Thyroid gland (tissue), 4 donors: Measurements from ENCODE around the gene THOC1. TPM values are rescaled to one million over a fixed set of nuclear protein-coding genes. Genes with fewer than 3 reads are reported as not detected.
A peak's percentile ranks its signal among the peaks of the same experiment; 100 is the strongest.

Experiments used
- DNase-seq, 2 donors: peaks; one replicate each; pipeline ENCODE4 v3.0.0-alpha.2; 2019
- H3K27ac ChIP-seq, 3 donors: fragments of 200-600 bp; sonication (generic); 1 replicate in 2 of 3; 2 replicates in 1 of 3; pipeline ENCODE4 v1.5.1; 2016 to 2019; ENCODE audit warnings: mild to moderate bottlenecking in 1 of 3, moderate library complexity in 1 of 3
- H3K27me3 ChIP-seq: fragments of 200-600 bp; sonication (generic); one replicate; pipeline ENCODE4 v1.5.1; 2019
- H3K36me3 ChIP-seq, 2 donors: fragments of 200-600 bp; sonication (generic); one replicate each; pipeline ENCODE4 v1.5.1; 2016 to 2019
- H3K4me1 ChIP-seq, 2 donors: fragments of 200-600 bp; sonication (generic); one replicate each; pipeline ENCODE4 v1.5.1; 2017 to 2019
- H3K4me3 ChIP-seq, 3 donors: fragments of 200-600 bp; sonication (generic); replicated peaks in 1 of 3; 1 replicate in 2 of 3; 2 replicates in 1 of 3; pipeline ENCODE4 v1.5.1; 2016; ENCODE audit warnings: mild to moderate bottlenecking in 1 of 3
- H3K9me3 ChIP-seq: fragments of 200-600 bp; sonication (generic); one replicate; pipeline ENCODE4 v1.5.1; 2017
- CTCF ChIP-seq, 6 experiments: fragments of 200-600 bp in 3 of 6; fragments of 450-650 bp in 3 of 6; sonication (generic) in 3 of 6; IDR thresholded peaks; one replicate each; pipeline ENCODE4 v1.5.1; 2016 to 2019; ENCODE audit warnings: antibody characterized with exemption in 6 of 6, mild to moderate bottlenecking in 2 of 6, inconsistent platforms in 1 of 6, moderate library complexity in 1 of 6
- POLR2A ChIP-seq, 2 donors: fragments of 450-650 bp; IDR thresholded peaks; one replicate each; pipeline ENCODE4 v1.6.1; 2017; ENCODE audit warnings: antibody characterized with exemption in 2 of 2, mild to moderate bottlenecking in 2 of 2, moderate library complexity in 1 of 2
- WGBS, 2 donors: methylation state at CpG; one replicate each; pipeline ENCODE4 v1.1.5; 2017; 5-methylcytosine and 5-hydroxymethylcytosine counted together
- intact Hi-C: fragments of 100-400 bp; cut with DNase I; formaldehyde crosslinking; loops from one replicate; pipeline ENCODE4 v1.15.1; 2023
- total RNA-seq, 4 donors: library from RNA; depleted of rRNA; stranded (reverse); fragments of >200 nt; gene quantifications; one replicate each; pipeline ENCODE4 v1.2.3, GENCODE V29; 2016

Gene THOC1
- total RNA-seq, 4 donors from 2014 or later = 56.9 to 111 (median 71.9) TPM

- intact Hi-C loops = no loop called here
- H3K4me1 ChIP-seq = no peaks in the 10 kb centered on the region
- H3K27me3 ChIP-seq = no peaks in the 10 kb centered on the region
- DNase-seq = no peak
- no peaks in the 10 kb centered on the region for H3K9me3 ChIP-seq
- H3K27ac ChIP-seq = no peak overlapping the region
- TF ChIP-seq CTCF (IDR thresholded peaks at IDR 0.05) (no peak), POLR2A (IDR thresholded peaks at IDR 0.05) (no peak)
- no peak overlapping the region for H3K4me3 ChIP-seq
- 95 to 96% methylated on average over 4 of the region's 4 CpGs for WGBS, 2 donors
- H3K36me3 ChIP-seq = peaks cover 13 to 19% of the 10 kb centered on the region in 2 donors
These were observed 42.1 kb downstream of the THOC1 start for GRCh38 chr18:225745-226144.

GRCh38 chr18:220708-221107 lies 47.1 kb downstream of the THOC1 start:
- H3K4me3 ChIP-seq = no peak overlapping the region
- intact Hi-C loops = no loop called here
- TF ChIP-seq POLR2A (IDR thresholded peaks at IDR 0.05) (no peak), CTCF (IDR thresholded peaks at IDR 0.05) (no peak)
- H3K27ac ChIP-seq = no peak overlapping the region
- H3K36me3 ChIP-seq = peaks cover 27 to 49% of the 10 kb centered on the region in 2 donors
- no peaks in the 10 kb centered on the region for H3K4me1 ChIP-seq
- H3K27me3 ChIP-seq = no peaks in the 10 kb centered on the region
- no peak for DNase-seq
- no peaks in the 10 kb centered on the region for H3K9me3 ChIP-seq

- no peak for TF ChIP-seq POLR2A (IDR thresholded peaks at IDR 0.05)
- no peaks in the 10 kb centered on the region for H3K9me3 ChIP-seq
- H3K4me3 ChIP-seq = no peak overlapping the region
- DNase-seq = no peak
- intact Hi-C loops = no loop called here
- H3K27ac ChIP-seq = no peak overlapping the region
- peaks cover 24 to 48% of the 10 kb centered on the region in 2 donors for H3K36me3 ChIP-seq
- 89 to 91% methylated on average over 5 of the region's 5 CpGs for WGBS, 2 donors
- no peaks in the 10 kb centered on the region for H3K27me3 ChIP-seq
- peaks cover 0 to 3% of the 10 kb centered on the region in 2 donors for H3K4me1 ChIP-seq
These were observed 50.1 kb downstream of the THOC1 start for GRCh38 chr18:217532-218336.

- H3K27ac ChIP-seq = peak overlapping the region in 1 of 3 donors; percentile 15
- TF ChIP-seq POLR2A (IDR thresholded peaks at IDR 0.05) (no peak), CTCF (IDR thresholded peaks at IDR 0.05) (no peak)
- H3K9me3 ChIP-seq = no peaks in the 10 kb centered on the region
- intact Hi-C loops = no loop called here
- peak in 1 of 2 donors; percentile 10 for DNase-seq
- no peak overlapping the region for H3K4me3 ChIP-seq
- H3K4me1 ChIP-seq = peaks cover 0 to 3% of the 10 kb centered on the region in 2 donors
- H3K36me3 ChIP-seq = peaks cover 36 to 56% of the 10 kb centered on the region in 2 donors
- no peaks in the 10 kb centered on the region for H3K27me3 ChIP-seq
- WGBS, 2 donors = 75 to 77% methylated on average over 5 of the region's 5 CpGs
These were observed 52.3 kb downstream of the THOC1 start for GRCh38 chr18:215448-216010.

- Histone ChIP-seq H3K4me3 (no peak overlapping the region), H3K4me1 (peaks cover 0 to 10% of the 10 kb centered on the region in 2 donors), H3K9me3 (no peaks in the 10 kb centered on the region), H3K36me3 (peaks cover 36 to 56% of the 10 kb centered on the region in 2 donors), H3K27ac (no peak overlapping the region), H3K27me3 (no peaks in the 10 kb centered on the region)
- intact Hi-C loops = no loop called here
- WGBS, 2 donors = 82 to 91% methylated on average over 3 of the region's 3 CpGs
- TF ChIP-seq POLR2A (IDR thresholded peaks at IDR 0.05) (no peak), CTCF (IDR thresholded peaks at IDR 0.05) (no peak)
- DNase-seq = no peak
These were observed 53.9 kb downstream of the THOC1 start for GRCh38 chr18:213966-214365.
